ENCODE measurements around the gene RSPH1.

The RSPH1 gene

GRCh38 chr21:42496120-42496838, at the start of gene RSPH1:
Gene RSPH1 (minus strand): TSS chr21:42496224. CDS start chr21:42496186, 38 bp downstream.
- H3K27ac ChIP-seq, result no peak within 1 kb of the TSS

GRCh38 chr21:42545745-42546144, 49.7 kb upstream of the RSPH1 start:
- TF ChIP-seq POLR2AphosphoS5 (IDR thresholded peaks at IDR 0.05; ENCODE audit: borderline replicate concordance, low read depth, low read length) (no peak), EZH2 (IDR thresholded peaks at IDR 0.05) (no peak), FOXP2 (optimal IDR thresholded peaks at IDR 0.05; ENCODE audit: control extremely low read depth, extremely low read length, insufficient read depth) (no peak)
- Histone ChIP-seq H3K9me3 (ENCODE audit: low read depth, low read length) (no peaks in the 10 kb centered on the region), H3K36me3 (ENCODE audit: insufficient read depth, low read length) (no peaks in the 10 kb centered on the region), H3K9ac (ENCODE audit: insufficient read length) (no peak overlapping the region), H3K27ac (no peak overlapping the region), H3K4me3 (no peak overlapping the region)
- DNase-seq (ENCODE audit: low read depth, low spot score), result no peak

More at GRCh38 chr21:42496120-42496838, at the start of gene RSPH1:
- Histone ChIP-seq H3K9me3 (ENCODE audit: low read depth, low read length) (no peaks in the 10 kb centered on the region), H3K36me3 (ENCODE audit: insufficient read depth, low read length) (no peaks in the 10 kb centered on the region), H3K4me3 (peak within 1 kb of the TSS; percentile 86), H3K9ac (ENCODE audit: insufficient read length) (peak within 1 kb of the TSS; percentile 74)
- DNase-seq (ENCODE audit: low read depth, low spot score), result peak; percentile 78
- TF ChIP-seq POLR2AphosphoS5 (IDR thresholded peaks at IDR 0.05; ENCODE audit: borderline replicate concordance, low read depth, low read length) (0 out of 2 replicates have a peak, but pooled peaks have one; percentile 32), EZH2 (IDR thresholded peaks at IDR 0.05) (no peak), FOXP2 (optimal IDR thresholded peaks at IDR 0.05; ENCODE audit: control extremely low read depth, extremely low read length, insufficient read depth) (no peak)

GRCh38 chr21:42545317-42545716, 49.3 kb upstream of the RSPH1 start:
- H3K9ac ChIP-seq (ENCODE audit: insufficient read length), result no peak overlapping the region
- no peaks in the 10 kb centered on the region for H3K9me3 ChIP-seq (ENCODE audit: low read depth, low read length)
- no peak overlapping the region for H3K4me3 ChIP-seq
- no peak overlapping the region for H3K27ac ChIP-seq
- no peak for DNase-seq (ENCODE audit: low read depth, low spot score)
- H3K36me3 ChIP-seq (ENCODE audit: insufficient read depth, low read length), result no peaks in the 10 kb centered on the region
- TF ChIP-seq FOXP2 (optimal IDR thresholded peaks at IDR 0.05; ENCODE audit: control extremely low read depth, extremely low read length, insufficient read depth), result no peak
- no peak for TF ChIP-seq EZH2 (IDR thresholded peaks at IDR 0.05)
- TF ChIP-seq POLR2AphosphoS5 (IDR thresholded peaks at IDR 0.05; ENCODE audit: borderline replicate concordance, low read depth, low read length), result no peak

GRCh38 chr21:42544544-42544943, 48.5 kb upstream of the RSPH1 start:
- no peak overlapping the region for H3K4me3 ChIP-seq
- H3K36me3 ChIP-seq (ENCODE audit: insufficient read depth, low read length), result no peaks in the 10 kb centered on the region
- TF ChIP-seq FOXP2 (optimal IDR thresholded peaks at IDR 0.05; ENCODE audit: control extremely low read depth, extremely low read length, insufficient read depth), result no peak
- TF ChIP-seq EZH2 (IDR thresholded peaks at IDR 0.05), result no peak
- no peak for TF ChIP-seq POLR2AphosphoS5 (IDR thresholded peaks at IDR 0.05; ENCODE audit: borderline replicate concordance, low read depth, low read length)
- H3K9ac ChIP-seq (ENCODE audit: insufficient read length), result no peak overlapping the region
- no peaks in the 10 kb centered on the region for H3K9me3 ChIP-seq (ENCODE audit: low read depth, low read length)
- no peak for DNase-seq (ENCODE audit: low read depth, low spot score)
- no peak overlapping the region for H3K27ac ChIP-seq

GRCh38 chr21:42543106-42543847, 47.3 kb upstream of the RSPH1 start:
- Histone ChIP-seq H3K9ac (ENCODE audit: insufficient read length) (no peak overlapping the region), H3K9me3 (ENCODE audit: low read depth, low read length) (no peaks in the 10 kb centered on the region), H3K36me3 (ENCODE audit: insufficient read depth, low read length) (no peaks in the 10 kb centered on the region), H3K27ac (no peak overlapping the region), H3K4me3 (no peak overlapping the region)
- TF ChIP-seq FOXP2 (optimal IDR thresholded peaks at IDR 0.05; ENCODE audit: control extremely low read depth, extremely low read length, insufficient read depth) (no peak), EZH2 (IDR thresholded peaks at IDR 0.05) (no peak), POLR2AphosphoS5 (IDR thresholded peaks at IDR 0.05; ENCODE audit: borderline replicate concordance, low read depth, low read length) (no peak)
- no peak for DNase-seq (ENCODE audit: low read depth, low spot score)

- no peak overlapping the region for H3K9ac ChIP-seq (ENCODE audit: insufficient read length)
- no peaks in the 10 kb centered on the region for H3K36me3 ChIP-seq (ENCODE audit: insufficient read depth, low read length)
- no peak overlapping the region for H3K27ac ChIP-seq
- no peak overlapping the region for H3K4me3 ChIP-seq
- TF ChIP-seq POLR2AphosphoS5 (IDR thresholded peaks at IDR 0.05; ENCODE audit: borderline replicate concordance, low read depth, low read length), result no peak
- TF ChIP-seq FOXP2 (optimal IDR thresholded peaks at IDR 0.05; ENCODE audit: control extremely low read depth, extremely low read length, insufficient read depth), result no peak
- no peak for TF ChIP-seq EZH2 (IDR thresholded peaks at IDR 0.05)
- no peaks in the 10 kb centered on the region for H3K9me3 ChIP-seq (ENCODE audit: low read depth, low read length)
- no peak for DNase-seq (ENCODE audit: low read depth, low spot score)
Measured at GRCh38 chr21:42542596-42542995, 46.6 kb upstream of the RSPH1 start.

- no peak overlapping the region for H3K27ac ChIP-seq
- TF ChIP-seq FOXP2 (optimal IDR thresholded peaks at IDR 0.05; ENCODE audit: control extremely low read depth, extremely low read length, insufficient read depth) (no peak), POLR2AphosphoS5 (IDR thresholded peaks at IDR 0.05; ENCODE audit: borderline replicate concordance, low read depth, low read length) (no peak), EZH2 (IDR thresholded peaks at IDR 0.05) (no peak)
- no peaks in the 10 kb centered on the region for H3K36me3 ChIP-seq (ENCODE audit: insufficient read depth, low read length)
- no peak for DNase-seq (ENCODE audit: low read depth, low spot score)
- no peak overlapping the region for H3K9ac ChIP-seq (ENCODE audit: insufficient read length)
- no peaks in the 10 kb centered on the region for H3K9me3 ChIP-seq (ENCODE audit: low read depth, low read length)
- no peak overlapping the region for H3K4me3 ChIP-seq
Measured at GRCh38 chr21:42542196-42542595, 46.2 kb upstream of the RSPH1 start.

GRCh38 chr21:42541618-42542017, 45.6 kb upstream of the RSPH1 start:
- H3K27ac ChIP-seq, result no peak overlapping the region
- no peak for DNase-seq (ENCODE audit: low read depth, low spot score)
- H3K4me3 ChIP-seq, result no peak overlapping the region
- no peak overlapping the region for H3K9ac ChIP-seq (ENCODE audit: insufficient read length)
- no peaks in the 10 kb centered on the region for H3K9me3 ChIP-seq (ENCODE audit: low read depth, low read length)
- H3K36me3 ChIP-seq (ENCODE audit: insufficient read depth, low read length), result no peaks in the 10 kb centered on the region
- TF ChIP-seq FOXP2 (optimal IDR thresholded peaks at IDR 0.05; ENCODE audit: control extremely low read depth, extremely low read length, insufficient read depth) (no peak), POLR2AphosphoS5 (IDR thresholded peaks at IDR 0.05; ENCODE audit: borderline replicate concordance, low read depth, low read length) (no peak), EZH2 (IDR thresholded peaks at IDR 0.05) (no peak)
